GM21515 (cell line): ENCODE data around the gene WAPL.

ENCODE experiments used
- ATAC-seq: cut with Tn5 transposase; IDR thresholded peaks from one replicate; pipeline ENCODE4 v1.9.1; 2021; ENCODE audit not compliant: unreplicated experiment

WAPL gene

GRCh38 chr10:86480571-86480970 lies 41.0 kb downstream of the WAPL start:
- ATAC-seq: no peak

- no peak for ATAC-seq
Measured at GRCh38 chr10:86472061-86472460, 49.5 kb downstream of the WAPL start.

- no peak for ATAC-seq
Measured at GRCh38 chr10:86461963-86462804, 59.4 kb downstream of the WAPL start.

GRCh38 chr10:86451604-86451960 lies 70.0 kb downstream of the WAPL start:
- ATAC-seq: no peak

- no peak for ATAC-seq
Measured at GRCh38 chr10:86450806-86451603, 70.6 kb downstream of the WAPL start.

- no peak for ATAC-seq
Measured at GRCh38 chr10:86449926-86450558, 71.5 kb downstream of the WAPL start.

GRCh38 chr10:86447432-86447831 lies 74.2 kb downstream of the WAPL start:
- no peak for ATAC-seq

GRCh38 chr10:86446987-86447386 lies 74.6 kb downstream of the WAPL start:
- ATAC-seq: no peak

GRCh38 chr10:86446440-86446839 lies 75.2 kb downstream of the WAPL start:
- ATAC-seq: no peak

GRCh38 chr10:86443936-86444335 lies 77.7 kb downstream of the WAPL start:
- ATAC-seq: no peak

- ATAC-seq: no peak
Measured at GRCh38 chr10:86443069-86443468, 78.5 kb downstream of the WAPL start.

GRCh38 chr10:86440874-86441843 lies 80.4 kb downstream of the WAPL start:
- ATAC-seq: no peak

GRCh38 chr10:86439544-86439943 lies 82.0 kb downstream of the WAPL start:
- no peak for ATAC-seq

GRCh38 chr10:86438091-86438749 lies 83.4 kb downstream of the WAPL start:
- no peak for ATAC-seq

GRCh38 chr10:86437447-86437846 lies 84.1 kb downstream of the WAPL start:
- ATAC-seq: no peak

- ATAC-seq: no peak
Measured at GRCh38 chr10:86436963-86437362, 84.6 kb downstream of the WAPL start.

GRCh38 chr10:86434656-86435055 lies 86.9 kb downstream of the WAPL start:
- ATAC-seq: no peak

GRCh38 chr10:86423739-86424138 lies 97.9 kb downstream of the WAPL start:
- no peak for ATAC-seq

- ATAC-seq: no peak
Measured at GRCh38 chr10:86419101-86419500, 102.5 kb downstream of the WAPL start.

GRCh38 chr10:86415583-86415982 lies 106.0 kb downstream of the WAPL start:
- no peak for ATAC-seq
